ENCODE measurements around the gene HOXB13. TPM values are rescaled to one million over a fixed set of nuclear protein-coding genes. Genes with fewer than 3 reads are reported as not detected.

Gene HOXB13
- total and polyA plus RNA-seq, 2 experiments from 2014 or later: not detected

DNA sequence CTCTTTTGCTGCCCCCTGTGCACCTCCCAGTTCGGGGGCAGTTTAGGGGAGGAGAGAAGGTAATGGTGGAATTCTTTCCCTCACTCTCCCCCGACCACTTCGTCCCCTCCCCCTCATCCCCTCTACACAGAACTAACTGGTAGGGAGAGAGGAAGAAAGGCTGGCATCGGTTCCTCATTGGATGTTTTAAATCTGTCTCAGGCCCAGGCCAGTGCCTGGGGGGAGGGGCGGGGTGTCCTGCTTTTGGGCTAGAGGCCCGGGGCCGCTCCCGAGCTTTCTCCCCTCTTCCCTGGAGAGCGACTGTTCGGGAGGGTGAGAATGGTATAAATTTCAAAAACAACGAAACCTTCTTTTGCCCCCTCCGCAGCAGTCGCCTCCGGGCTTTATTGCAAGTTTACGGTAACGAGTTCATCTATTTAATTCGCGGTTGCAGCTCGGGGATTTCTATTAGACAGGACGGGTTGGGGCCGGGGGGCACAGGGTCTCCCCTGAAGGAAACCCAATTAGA is 5.6 kb downstream of the HOXB13 start, which contains the start of gene PRAC2:
Gene PRAC2 (plus strand): TSS at position 271 of the 508 bp plus-strand sequence. CDS start 1,226 bp downstream, outside the sequence.
- TF ChIP-seq, protein P1, sequence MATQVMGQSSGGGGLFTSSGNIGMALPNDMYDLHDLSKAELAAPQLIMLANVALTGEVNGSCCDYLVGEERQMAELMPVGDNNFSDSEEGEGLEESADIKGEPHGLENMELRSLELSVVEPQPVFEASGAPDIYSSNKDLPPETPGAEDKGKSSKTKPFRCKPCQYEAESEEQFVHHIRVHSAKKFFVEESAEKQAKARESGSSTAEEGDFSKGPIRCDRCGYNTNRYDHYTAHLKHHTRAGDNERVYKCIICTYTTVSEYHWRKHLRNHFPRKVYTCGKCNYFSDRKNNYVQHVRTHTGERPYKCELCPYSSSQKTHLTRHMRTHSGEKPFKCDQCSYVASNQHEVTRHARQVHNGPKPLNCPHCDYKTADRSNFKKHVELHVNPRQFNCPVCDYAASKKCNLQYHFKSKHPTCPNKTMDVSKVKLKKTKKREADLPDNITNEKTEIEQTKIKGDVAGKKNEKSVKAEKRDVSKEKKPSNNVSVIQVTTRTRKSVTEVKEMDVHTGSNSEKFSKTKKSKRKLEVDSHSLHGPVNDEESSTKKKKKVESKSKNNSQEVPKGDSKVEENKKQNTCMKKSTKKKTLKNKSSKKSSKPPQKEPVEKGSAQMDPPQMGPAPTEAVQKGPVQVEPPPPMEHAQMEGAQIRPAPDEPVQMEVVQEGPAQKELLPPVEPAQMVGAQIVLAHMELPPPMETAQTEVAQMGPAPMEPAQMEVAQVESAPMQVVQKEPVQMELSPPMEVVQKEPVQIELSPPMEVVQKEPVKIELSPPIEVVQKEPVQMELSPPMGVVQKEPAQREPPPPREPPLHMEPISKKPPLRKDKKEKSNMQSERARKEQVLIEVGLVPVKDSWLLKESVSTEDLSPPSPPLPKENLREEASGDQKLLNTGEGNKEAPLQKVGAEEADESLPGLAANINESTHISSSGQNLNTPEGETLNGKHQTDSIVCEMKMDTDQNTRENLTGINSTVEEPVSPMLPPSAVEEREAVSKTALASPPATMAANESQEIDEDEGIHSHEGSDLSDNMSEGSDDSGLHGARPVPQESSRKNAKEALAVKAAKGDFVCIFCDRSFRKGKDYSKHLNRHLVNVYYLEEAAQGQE (IDR thresholded peaks at IDR 0.05; ENCODE audit: unreplicated experiment): no peak
- TF ChIP-seq EZH2 (IDR thresholded peaks at IDR 0.05; ENCODE audit: low read depth, unreplicated experiment): peak; percentile 16

DNA sequence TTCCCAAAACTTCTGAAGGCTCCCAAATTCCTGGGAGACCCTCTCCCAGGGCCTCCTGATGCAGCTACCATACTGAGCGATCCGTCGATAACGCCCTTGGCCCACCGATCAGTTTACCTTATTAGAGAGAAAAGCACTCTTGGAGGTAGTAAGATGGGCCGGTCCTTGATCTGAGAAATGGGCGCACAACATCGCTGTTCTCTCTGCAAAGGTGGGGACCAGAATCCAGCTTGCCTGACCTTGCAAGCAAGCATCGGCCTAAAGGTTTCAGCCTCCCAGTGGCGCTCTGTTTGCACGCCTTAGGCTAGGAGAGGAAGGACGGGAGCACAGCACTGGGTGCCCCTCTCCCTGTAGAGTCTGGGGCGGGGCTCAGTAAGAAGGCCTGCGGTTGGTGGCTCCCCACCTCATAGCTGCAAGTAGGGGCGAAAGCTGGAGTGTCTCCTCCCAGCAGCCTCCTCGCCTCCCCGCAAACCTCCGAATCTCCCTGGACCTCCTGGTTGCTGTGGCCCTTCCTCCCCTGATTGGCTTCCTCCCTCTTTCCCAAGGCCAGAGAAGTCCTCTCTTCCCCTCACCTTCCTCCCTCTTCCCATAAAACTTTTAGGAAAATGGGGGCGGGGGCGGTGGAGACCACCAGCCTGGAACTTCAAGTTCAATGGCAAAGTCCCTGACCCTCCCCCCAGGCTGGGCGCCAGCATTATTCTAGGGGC is 6.2 kb downstream of the HOXB13 start, which contains the start of gene PRAC1:
Gene PRAC1 (minus strand): TSS at position 318 of the 707 bp plus-strand sequence. CDS start 126 bp downstream, at position 192.
- peak; percentile 63 for DNase-seq (ENCODE audit: low spot score)
- H3F3A ChIP-seq (replicated peaks; ENCODE audit: low read depth): peaks cover 41% of the 10 kb centered on the region
- peak; percentile 84 for TF ChIP-seq EZH2 (IDR thresholded peaks at IDR 0.05; ENCODE audit: low read depth, unreplicated experiment)
- TF ChIP-seq, protein P1 (IDR thresholded peaks at IDR 0.05; ENCODE audit: unreplicated experiment): no peak
- H3K27ac ChIP-seq (ENCODE audit: low read depth): no peak within 1 kb of the TSS
- Mint-ChIP-seq H3K4me3 (peak within 1 kb of the TSS; percentile 53), H3K27ac (no peak within 1 kb of the TSS), H3K9me3 (no peaks in the 10 kb centered on the region; the same call in 2 of the 3 replicates), H3K36me3 (ENCODE audit: low read depth) (no peaks in the 10 kb centered on the region), H3K27me3 (ENCODE audit: insufficient read depth, low read depth, poor library complexity) (peaks cover 100% of the 10 kb centered on the region), H3K4me1 (peaks cover 44% of the 10 kb centered on the region)
- peak within 1 kb of the TSS; percentile 52 for H3K4me3 ChIP-seq
- no peaks in the 10 kb centered on the region for H3K79me2 ChIP-seq (replicated peaks; ENCODE audit: insufficient read depth)
- peak within 1 kb of the TSS; percentile 84 for H3K4me2 ChIP-seq
- peak within 1 kb of the TSS; percentile 77 for H2AFZ ChIP-seq
- ATAC-seq: peak; percentile 3
- H4K20me1 ChIP-seq (replicated peaks; ENCODE audit: insufficient read depth): peaks cover 35% of the 10 kb centered on the region
- H3K4me1 ChIP-seq (ENCODE audit: insufficient read depth): peaks cover 43% of the 10 kb centered on the region
- no peaks in the 10 kb centered on the region for H3K9me2 ChIP-seq (ENCODE audit: insufficient read depth)
- H3K36me3 ChIP-seq (ENCODE audit: insufficient read depth): no peaks in the 10 kb centered on the region
- peaks cover 100% of the 10 kb centered on the region for H3K27me3 ChIP-seq (ENCODE audit: insufficient read depth)

More for the DNA sequence above, 5.6 kb downstream of the HOXB13 start, which contains the start of gene PRAC2:
- Histone ChIP-seq H4K20me1 (replicated peaks; ENCODE audit: insufficient read depth) (peaks cover 38% of the 10 kb centered on the region), H3K9me2 (ENCODE audit: insufficient read depth) (no peaks in the 10 kb centered on the region), H3K27me3 (ENCODE audit: insufficient read depth) (peaks cover 100% of the 10 kb centered on the region), H3K79me2 (replicated peaks; ENCODE audit: insufficient read depth) (no peaks in the 10 kb centered on the region), H3K36me3 (ENCODE audit: insufficient read depth) (no peaks in the 10 kb centered on the region), H3K4me1 (ENCODE audit: insufficient read depth) (peaks cover 38% of the 10 kb centered on the region), H3K27ac (ENCODE audit: low read depth) (no peak within 1 kb of the TSS), H3F3A (replicated peaks; ENCODE audit: low read depth) (peaks cover 43% of the 10 kb centered on the region), H3K4me2 (peak within 1 kb of the TSS; percentile 84), H2AFZ (peak within 1 kb of the TSS; percentile 77), H3K4me3 (peak within 1 kb of the TSS; percentile 52)
- H3K36me3 Mint-ChIP-seq (ENCODE audit: low read depth): no peaks in the 10 kb centered on the region
- no peaks in the 10 kb centered on the region; the same call in 2 of the 3 replicates for H3K9me3 Mint-ChIP-seq
- H3K4me1 Mint-ChIP-seq: peaks cover 37% of the 10 kb centered on the region
- peak; percentile 83 for DNase-seq (ENCODE audit: low spot score)
- peak within 1 kb of the TSS; percentile 53 for H3K4me3 Mint-ChIP-seq
- ATAC-seq: peak; percentile 6
- peaks cover 100% of the 10 kb centered on the region for H3K27me3 Mint-ChIP-seq (ENCODE audit: insufficient read depth, low read depth, poor library complexity)
- no peak within 1 kb of the TSS for H3K27ac Mint-ChIP-seq

Measured in GM23338 (cell line).